A549 (cell line): ENCODE data around the gene SRM.
"Not testable (repeated sequence)": the region's sequence is repeated elsewhere in the genome, so short reads cannot be mapped to it uniquely, and the experiment has no call there.

Experiments used
- BHLHE40 ChIP-seq: IDR thresholded peaks from 2 replicates; pipeline ENCODE4 v1.6.1; 2012; ENCODE audit warnings: low read depth, low read length, inconsistent platforms
- CHD4 ChIP-seq: fragments of 200-600 bp; sonication (generic); IDR thresholded peaks from 2 replicates; pipeline ENCODE4 v1.6.1; 2016; ENCODE audit warnings: antibody characterized with exemption, mild to moderate bottlenecking, borderline replicate concordance
- CTCF ChIP-seq: fragments of >200 bp; sonication (Bioruptor Twin); formaldehyde crosslinking; IDR thresholded peaks from 3 replicates; pipeline ENCODE4 v1.5.1; 2016
- EHMT2 ChIP-seq: fragments of 200-600 bp; sonication (generic); IDR thresholded peaks from 2 replicates; pipeline ENCODE4 v1.6.1; 2016; ENCODE audit warnings: antibody characterized with exemption, low read depth, mild to moderate bottlenecking, moderate library complexity
- ELK1 ChIP-seq: fragments of 150-350 bp; IDR thresholded peaks from 2 replicates; pipeline ENCODE4 v1.6.1; 2014; ENCODE audit warnings: low read depth, mild to moderate bottlenecking, low read length
- EP300 ChIP-seq, 2 experiments: fragments of >200 bp; sonication (Bioruptor Twin); formaldehyde crosslinking; IDR thresholded peaks; 2 replicates in 1 of 2; 3 replicates in 1 of 2; pipeline ENCODE4 v1.6.1; 2016 to 2017
- HOXB5 ChIP-seq: fragments of 250-450 bp; sonication (Bioruptor Pico); IDR thresholded peaks from 2 replicates; pipeline ENCODE4 v1.5.0; 2020; ENCODE audit warnings: mild to moderate bottlenecking, moderate library complexity
- KDM1A ChIP-seq: fragments of 200-600 bp; sonication (generic); IDR thresholded peaks from 2 replicates; pipeline ENCODE4 v1.6.1; 2016; ENCODE audit warnings: low read depth, mild to moderate bottlenecking
- MAX ChIP-seq: IDR thresholded peaks from 2 replicates; pipeline ENCODE4 v1.6.1; 2012
- MYC ChIP-seq: IDR thresholded peaks from 2 replicates; pipeline ENCODE4 v1.6.1; 2012; ENCODE audit warnings: mild to moderate bottlenecking, inconsistent platforms, low read length, improper control_type of control experiment, borderline replicate concordance
- POLR2A ChIP-seq: IDR thresholded peaks from 2 replicates; pipeline ENCODE4 v1.6.1; 2012; ENCODE audit warnings: mild to moderate bottlenecking, low read length
- RAD21 ChIP-seq, 2 experiments: fragments of >200 bp in 1 of 2; sonication (Bioruptor Twin) in 1 of 2; formaldehyde crosslinking in 1 of 2; IDR thresholded peaks in 1 of 2; conservative IDR thresholded peaks in 1 of 2; 2 replicates in 1 of 2; 3 replicates in 1 of 2; pipeline ENCODE4 v1.6.1; 2012 to 2018; ENCODE audit warnings: inconsistent platforms in 1 of 2

GRCh38 chr1:11051121-11051520 lies 8.7 kb downstream of the SRM start:
- not testable (repeated sequence) for TF ChIP-seq MYC; ELK1; BHLHE40; CHD4; POLR2A; CTCF; RAD21 (conservative IDR thresholded peaks at IDR 0.05 in 1 of 2, IDR thresholded peaks at IDR 0.05 in 1 of 2); EHMT2; MAX; KDM1A; HOXB5; EP300 (IDR thresholded peaks at IDR 0.05)
